NCI-H1048 (cell line): ENCODE data around the gene TMED5.

ENCODE experiments used
- DNase-seq: peaks from one replicate; lab custom pipeline; 2025; lab: John Stamatoyannopoulos, UW

TMED5 gene

DNA sequence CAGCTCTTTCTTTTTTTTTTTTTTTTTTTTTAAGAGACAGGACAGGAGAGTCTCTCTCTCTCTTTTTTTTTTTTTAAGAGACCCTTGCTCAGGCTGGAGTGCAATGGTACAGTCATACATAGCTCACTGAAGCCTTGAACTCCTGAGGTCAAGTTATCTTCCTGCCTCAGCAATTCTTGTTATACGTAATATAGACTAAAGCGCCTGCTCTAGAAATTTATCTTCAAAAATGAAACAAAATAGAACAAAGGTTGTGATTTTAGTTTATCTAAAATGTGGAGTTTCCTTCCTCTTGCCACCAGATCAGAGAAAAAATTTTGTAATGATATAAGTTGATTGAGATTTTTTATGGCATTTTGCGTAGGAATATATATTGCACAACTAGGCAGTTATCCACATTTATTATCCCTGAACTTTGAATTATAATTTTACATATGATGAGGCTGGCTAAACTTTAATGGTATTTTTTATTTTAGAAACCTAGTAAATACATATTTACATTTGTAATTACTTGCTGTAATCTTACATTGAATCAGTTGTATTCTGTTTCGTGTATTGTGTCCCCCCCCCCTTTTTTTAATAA, 56.9 kb downstream of the TMED5 start:
- DNase-seq, result no peak

DNA sequence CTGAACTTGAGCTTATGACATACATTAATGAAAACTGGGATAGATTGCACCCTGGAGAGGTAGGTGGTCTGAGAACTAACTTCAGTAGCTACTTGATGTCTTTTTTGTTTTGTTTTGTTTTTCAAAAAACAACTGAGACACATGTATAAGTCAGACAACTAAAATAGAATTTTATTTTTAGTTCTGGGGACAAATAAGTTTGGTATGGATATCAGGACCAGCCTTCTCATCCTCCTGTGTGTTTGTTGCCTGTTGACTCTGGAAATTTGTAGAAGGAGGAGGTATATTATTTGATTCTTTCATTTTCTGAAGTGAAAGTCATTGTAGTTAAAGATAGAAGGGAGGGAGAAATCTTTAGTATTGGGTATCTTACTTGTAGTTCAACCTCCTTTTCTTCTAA, 59.6 kb downstream of the TMED5 start:
- no peak for DNase-seq

DNA sequence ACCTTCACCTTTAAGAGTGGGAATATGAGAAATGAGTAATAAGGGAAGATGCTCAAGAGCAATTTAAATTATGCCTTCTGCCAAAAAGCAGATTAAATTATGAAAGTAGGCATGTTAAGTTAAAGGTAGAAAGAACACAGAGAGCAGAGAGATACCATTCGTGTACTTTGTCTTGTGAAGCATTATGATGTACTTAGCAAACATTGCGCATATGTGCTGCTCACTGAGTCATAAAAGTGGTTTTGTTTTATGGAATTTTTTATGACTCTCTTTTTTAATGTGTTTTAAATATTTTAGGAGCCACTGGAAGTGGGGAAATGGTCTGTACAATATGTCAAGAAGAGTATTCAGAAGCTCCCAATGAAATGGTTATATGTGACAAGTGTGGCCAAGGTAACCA, 65.8 kb downstream of the TMED5 start:
- DNase-seq, result no peak

DNA sequence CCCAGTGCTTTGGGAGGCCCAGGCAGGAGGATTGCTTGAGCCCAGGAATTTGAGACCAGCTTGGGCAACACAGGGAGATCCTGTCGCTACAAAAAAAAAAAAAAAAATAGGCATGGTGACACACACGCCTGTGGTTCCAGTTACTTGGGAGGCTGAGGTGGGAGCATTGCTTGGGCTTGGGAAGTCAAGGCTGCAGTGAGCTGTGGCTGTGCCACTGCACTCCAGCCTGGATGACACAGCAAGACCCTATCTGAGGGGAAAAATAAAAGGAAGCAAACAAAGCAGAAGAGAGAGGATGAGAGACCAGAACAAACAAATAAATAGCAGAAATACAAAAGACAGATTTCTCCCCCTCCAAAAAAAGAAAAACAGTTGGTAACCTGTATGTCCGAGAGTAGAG, 67.1 kb downstream of the TMED5 start:
- no peak for DNase-seq

DNA sequence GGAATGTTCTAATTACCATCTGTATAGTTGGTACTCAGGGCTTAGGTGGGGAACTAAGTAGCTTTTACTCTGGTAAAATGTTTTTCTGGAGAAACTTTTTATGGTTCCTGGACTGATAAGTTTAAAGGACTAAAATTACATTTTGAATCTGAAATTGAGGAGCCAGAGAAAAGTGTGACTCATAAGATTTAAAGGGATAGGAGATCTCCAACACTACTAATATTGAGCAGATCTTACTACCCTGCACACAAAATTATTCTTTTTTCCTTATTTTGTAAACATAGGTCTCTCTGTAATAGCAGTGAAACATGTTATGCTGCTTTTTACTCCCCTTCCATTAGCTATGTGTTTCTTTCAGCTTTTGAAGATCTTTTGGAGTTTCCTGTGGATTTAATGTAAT, 68.7 kb downstream of the TMED5 start:
- no peak for DNase-seq

DNA sequence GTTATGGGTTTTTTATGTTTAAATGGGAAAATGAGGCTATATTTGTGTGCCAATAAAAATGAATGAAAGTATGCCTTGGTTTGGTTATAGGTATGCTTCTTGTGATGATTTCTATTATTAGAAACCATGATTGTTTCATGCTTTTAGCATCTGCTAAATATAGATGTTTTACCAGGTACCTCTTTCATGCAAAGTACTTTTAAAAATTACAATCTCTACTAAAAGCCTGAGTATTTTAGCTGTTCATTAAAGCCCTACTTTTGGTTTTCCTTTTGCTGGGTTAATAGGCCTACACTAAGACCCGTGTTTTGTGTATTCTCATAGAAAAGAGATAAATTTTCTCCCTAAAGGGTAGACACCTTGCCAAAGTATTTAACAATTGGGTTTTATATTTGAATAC, 69.1 kb downstream of the TMED5 start:
- no peak for DNase-seq

DNA sequence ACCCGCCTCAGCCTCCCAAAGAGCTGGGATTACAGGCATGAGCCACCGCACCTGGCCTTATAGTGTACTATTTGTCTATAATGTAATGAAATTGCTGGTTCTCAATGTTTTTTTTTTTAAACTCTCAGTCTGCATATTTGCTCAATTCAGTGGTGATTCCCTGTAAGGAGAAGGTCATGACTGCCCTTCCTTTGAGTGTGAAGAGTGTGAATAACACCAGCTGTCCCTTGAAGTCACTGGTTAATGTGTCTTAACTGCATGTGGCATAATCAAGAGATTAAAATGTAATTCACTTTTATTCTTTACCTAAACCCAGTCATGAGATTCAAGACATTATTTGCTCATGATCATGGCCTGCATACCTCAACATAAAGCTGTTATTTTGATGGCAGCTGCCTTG, 70.6 kb downstream of the TMED5 start:
- DNase-seq, result no peak

DNA sequence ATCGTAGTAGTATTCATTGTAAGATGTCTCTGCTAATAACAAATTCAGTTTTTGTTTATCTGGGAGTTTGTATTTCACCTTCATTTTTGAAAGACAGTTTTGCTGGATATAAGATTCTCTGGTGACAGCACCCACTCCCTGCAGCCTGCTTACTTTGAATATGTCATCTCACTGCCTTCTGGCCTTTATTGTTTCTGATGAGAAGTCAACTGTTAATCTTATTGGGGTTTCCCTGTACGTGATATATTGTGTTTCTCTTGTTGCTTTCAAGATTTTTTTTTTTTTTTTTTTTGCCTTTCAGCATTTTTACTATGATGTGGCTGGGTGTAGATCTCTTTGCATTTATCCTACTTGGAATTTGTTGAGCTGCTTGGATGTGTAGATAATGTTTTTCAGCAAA, 71.9 kb downstream of the TMED5 start:
- DNase-seq, result no peak

DNA sequence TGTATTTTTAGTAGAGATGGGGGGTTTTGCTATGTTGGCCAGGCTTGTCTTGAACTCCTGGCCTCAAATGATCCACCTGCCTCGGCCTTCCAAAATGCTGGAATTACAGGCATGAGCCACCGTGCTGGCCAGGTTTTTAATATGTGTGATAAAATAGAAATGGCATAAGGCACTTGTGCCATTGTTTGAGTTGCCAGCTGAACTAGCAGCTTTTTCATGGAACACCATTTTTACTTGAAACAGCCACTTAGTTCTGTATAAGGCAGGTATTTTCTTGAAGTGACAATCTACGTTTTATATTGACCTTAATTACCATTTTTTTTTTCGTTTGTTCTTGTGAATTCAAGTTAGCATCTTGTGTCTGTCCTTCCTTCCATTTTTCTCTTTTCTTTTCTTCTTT, 72.8 kb downstream of the TMED5 start:
- no peak for DNase-seq

DNA sequence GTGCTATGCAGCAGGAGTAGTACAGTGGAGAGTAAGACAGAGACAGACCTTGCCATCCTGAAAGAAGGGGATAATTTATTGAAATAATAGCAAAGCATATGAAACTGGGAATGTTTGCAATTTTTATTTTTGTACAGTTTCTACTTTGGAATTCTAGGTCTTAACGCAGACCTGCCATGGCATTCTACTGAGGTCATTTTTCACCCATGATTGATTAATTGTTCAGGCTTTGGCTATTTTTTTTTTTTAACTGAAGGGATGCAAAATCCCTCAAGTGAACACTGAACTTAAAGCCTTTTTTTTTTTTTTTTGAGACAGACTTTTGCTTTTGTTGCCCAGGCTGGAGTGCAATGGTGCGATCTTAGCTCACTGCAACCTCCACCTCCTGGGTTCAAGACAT, 74.0 kb downstream of the TMED5 start:
- no peak for DNase-seq

DNA sequence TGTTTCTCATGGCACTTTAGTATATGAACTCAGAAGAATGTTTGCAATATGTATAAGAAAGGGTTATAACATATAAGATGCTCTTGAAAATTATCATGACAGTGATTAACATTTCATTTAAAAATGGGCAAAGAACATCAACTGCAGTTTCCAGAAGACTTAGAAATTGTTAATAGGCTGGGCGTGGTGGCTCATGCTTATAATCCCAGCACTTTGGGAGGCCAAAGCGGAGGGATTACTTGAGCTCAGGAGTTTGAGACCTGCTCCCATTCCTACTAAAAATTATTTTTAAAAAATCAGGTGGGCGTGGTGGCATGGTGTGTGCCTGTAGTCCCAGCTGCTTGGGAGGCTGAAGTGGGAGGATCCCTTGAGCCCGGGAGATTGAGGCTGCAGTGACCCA, 78.1 kb downstream of the TMED5 start:
- DNase-seq, result no peak
